Spleen (tissue), 11 donors: ENCODE results near the gene ENKD1. TPM values are rescaled to one million over a fixed set of nuclear protein-coding genes. Genes with fewer than 3 reads are reported as not detected.

Source experiments
- DNase-seq: peaks from one replicate; pipeline ENCODE4 v3.0.0-alpha.2; 2020
- H3K27ac ChIP-seq, 8 donors: fragments of 200-600 bp; sonication (generic) in 7 of 8; 1 replicate in 4 of 8; 2 replicates in 4 of 8; pipeline versions ENCODE4 v1.5.0 to v1.8.0; 2016 to 2021; ENCODE audit warnings: inconsistent platforms in 4 of 8, mild to moderate bottlenecking in 4 of 8, moderate library complexity in 1 of 8
- H3K27me3 ChIP-seq, 7 donors: fragments of 200-600 bp; sonication (generic) in 6 of 7; replicated peaks in 1 of 7; 1 replicate in 4 of 7; 2 replicates in 3 of 7; pipeline versions ENCODE4 v1.5.0 to v1.8.0; 2016 to 2021; ENCODE audit warnings: inconsistent platforms in 3 of 7, mild to moderate bottlenecking in 1 of 7
- H3K36me3 ChIP-seq, 6 donors: fragments of 200-600 bp; sonication (generic) in 5 of 6; 1 replicate in 4 of 6; 2 replicates in 2 of 6; pipeline versions ENCODE4 v1.5.0 to v1.8.0; 2016 to 2021; ENCODE audit warnings: inconsistent platforms in 2 of 6
- H3K4me1 ChIP-seq, 6 donors: fragments of 200-600 bp; sonication (generic) in 5 of 6; 1 replicate in 3 of 6; 2 replicates in 3 of 6; pipeline versions ENCODE4 v1.5.0 to v1.8.0; 2016 to 2021; ENCODE audit warnings: inconsistent platforms in 3 of 6
- H3K4me3 ChIP-seq, 8 donors: fragments of 200-600 bp; sonication (generic) in 7 of 8; 1 replicate in 4 of 8; 2 replicates in 4 of 8; pipeline versions ENCODE4 v1.5.0 to v1.8.0; 2016 to 2021; ENCODE audit warnings: inconsistent platforms in 4 of 8, mild to moderate bottlenecking in 4 of 8, moderate library complexity in 2 of 8
- H3K9me3 ChIP-seq, 8 donors: fragments of 200-600 bp; sonication (generic) in 7 of 8; 1 replicate in 4 of 8; 2 replicates in 4 of 8; pipeline versions ENCODE4 v1.5.0 to v1.8.0; 2016 to 2021; ENCODE audit warnings: inconsistent platforms in 4 of 8
- CTCF ChIP-seq, 11 experiments: fragments of 200-600 bp in 7 of 11; fragments of 450-650 bp in 4 of 11; sonication (generic) in 4 of 11; IDR thresholded peaks in 8 of 11; conservative IDR thresholded peaks in 3 of 11; 1 replicate in 7 of 11; 2 replicates in 4 of 11; pipeline versions ENCODE4 v1.4.0 to v1.8.0; 2016 to 2021; ENCODE audit warnings: antibody characterized with exemption in 11 of 11, inconsistent platforms in 4 of 11, mild to moderate bottlenecking in 1 of 11
- POLR2A ChIP-seq, 3 donors: fragments of 450-650 bp; IDR thresholded peaks; one replicate each; pipeline ENCODE4 v1.5.1; 2017; ENCODE audit warnings: antibody characterized with exemption in 3 of 3, mild to moderate bottlenecking in 1 of 3
- POLR2AphosphoS5 ChIP-seq, 3 donors: sonication (generic); formaldehyde crosslinking; IDR thresholded peaks; one replicate each; pipeline ENCODE4 v1.5.1; 2017; ENCODE audit warnings: antibody characterized with exemption in 3 of 3
- WGBS, 5 donors: extraction: QIAGEN DNeasy Blood & Tissue Kit in 3 of 5; methylation state at CpG; one replicate each; pipeline versions ENCODE4 v1.1.5 to v1.1.7; 2013 to 2018; 5-methylcytosine and 5-hydroxymethylcytosine counted together
- intact Hi-C: fragments of 100-400 bp; cut with DNase I; formaldehyde crosslinking; loops from one replicate; pipeline ENCODE4 v1.15.0; 2023; ENCODE audit warnings: low total_unique reads
- polyA plus RNA-seq, 3 donors: library from polyadenylated mRNA; stranded (reverse); fragments of 200-250 nt; gene quantifications; one replicate each; pipeline ENCODE4 v1.2.1, GENCODE V29; 2013
- total RNA-seq, 7 donors: library from RNA; depleted of rRNA in 3 of 7; stranded (reverse); fragments of >200 nt in 3 of 7; fragmentation: NEBNext Ultra II Directional in 4 of 7; extraction: Animal tissue kit (Norgen Biotek cat#: 25700) in 4 of 7; gene quantifications; one replicate each; pipeline versions ENCODE4 v1.1.0 to v1.2.1, GENCODE V29; 2016 to 2021
- donor health status: healthy with polysubstance abuse.
- donor health status: DM: no; HTN: no; CAD: no; lungs with moderate emphysema.
- donor health status: DM: no; HTN: no; CAD: no.
- donor health status: Bipolar disorder and iron deficiency.
- donor health status: healthy.
- donor health status: DM: no; HTN: no; CAD: no.
- donor health status: DM: yes; HTN: yes; CAD: no.

The ENKD1 gene
- total and polyA plus RNA-seq, 10 donors: 9.2 to 21.6 (median 12.2) TPM

- DNase-seq: peak; percentile 84
- Histone ChIP-seq H3K27me3 (no peaks in the 10 kb centered on the region), H3K9me3 (no peaks in the 10 kb centered on the region), H3K27ac (peak overlapping the region in 2 of 8 donors; percentile 99), H3K4me1 (peaks cover 23 to 75% (median 44%) of the 10 kb centered on the region in 6 donors), H3K36me3 (peaks cover 0 to 50% (median 11%) of the 10 kb centered on the region in 6 donors), H3K4me3 (peak overlapping the region in 2 of 8 donors; percentile 92 to 97)
- intact Hi-C loops: no loop called here
- TF ChIP-seq POLR2AphosphoS5 (IDR thresholded peaks at IDR 0.05): no peak
- no peak for TF ChIP-seq POLR2A (IDR thresholded peaks at IDR 0.05)
- TF ChIP-seq CTCF (IDR thresholded peaks at IDR 0.05 in 8 of 11, conservative IDR thresholded peaks at IDR 0.05 in 3 of 11): no peak
- 90 to 98% (median 94%) methylated on average over 17 to 34 of the region's 34 CpGs for WGBS, 5 donors
Observed at GRCh38 chr16:67661886-67662652, 4.5 kb downstream of the ENKD1 start.

- Histone ChIP-seq H3K36me3 (peaks cover 0 to 58% (median 16%) of the 10 kb centered on the region in 6 donors), H3K4me3 (peak overlapping the region in 7 of 8 donors; percentile 65 to 97 (median 92)), H3K9me3 (no peaks in the 10 kb centered on the region), H3K4me1 (peaks cover 21 to 67% (median 38%) of the 10 kb centered on the region in 6 donors), H3K27ac (peak overlapping the region; percentile 45 to 99 (median 96)), H3K27me3 (no peaks in the 10 kb centered on the region)
- TF ChIP-seq CTCF (IDR thresholded peaks at IDR 0.05 in 8 of 11, conservative IDR thresholded peaks at IDR 0.05 in 3 of 11): peak in 1 of 11 experiments; percentile 1
- TF ChIP-seq POLR2A (IDR thresholded peaks at IDR 0.05): no peak
- 13 to 19% (median 14%) methylated on average over 15 to 39 of the region's 39 CpGs for WGBS, 5 donors
- intact Hi-C loops: no loop called here
- peak; percentile 89 for DNase-seq
Observed at GRCh38 chr16:67661101-67661761, 5.3 kb downstream of the ENKD1 start.

GRCh38 chr16:67660564-67661028, 6.0 kb downstream of the ENKD1 start, which contains the start of gene PARD6A:
PARD6A (plus strand) TSS chr16:67660960; CDS start chr16:67661039, 79 bp downstream.
- DNase-seq: peak; percentile 99
- H3K27ac ChIP-seq: peak within 1 kb of the TSS; percentile 81 to 99 (median 96)
- peak within 1 kb of the TSS; percentile 65 to 97 (median 89) for H3K4me3 ChIP-seq
- no peaks in the 10 kb centered on the region for H3K9me3 ChIP-seq
- no peaks in the 10 kb centered on the region for H3K27me3 ChIP-seq
- WGBS, 5 donors: 0 to 1% (median 0%) methylated on average over 45 to 48 of the region's 48 CpGs
- intact Hi-C loops: no loop called here
- TF ChIP-seq POLR2AphosphoS5 (IDR thresholded peaks at IDR 0.05) (peak; percentile 68 to 76 (median 72)), CTCF (IDR thresholded peaks at IDR 0.05 in 8 of 11, conservative IDR thresholded peaks at IDR 0.05 in 3 of 11) (peak in 6 of 11 experiments; percentile 18 to 53 (median 31)), POLR2A (IDR thresholded peaks at IDR 0.05) (peak in 1 of 3 donors; percentile 74)
- H3K36me3 ChIP-seq: peaks cover 0 to 65% (median 21%) of the 10 kb centered on the region in 6 donors
- H3K4me1 ChIP-seq: peaks cover 15 to 60% (median 32%) of the 10 kb centered on the region in 6 donors
